Measurements from ENCODE around the gene TRABD2B. TPM values are rescaled to one million over a fixed set of nuclear protein-coding genes. Genes with fewer than 3 reads are reported as not detected.

TRABD2B gene
- total and polyA plus RNA-seq, 2 donors (not counting 3 experiments of a cell fraction or from before 2014, with no cell fraction given) = not detected

DNA sequence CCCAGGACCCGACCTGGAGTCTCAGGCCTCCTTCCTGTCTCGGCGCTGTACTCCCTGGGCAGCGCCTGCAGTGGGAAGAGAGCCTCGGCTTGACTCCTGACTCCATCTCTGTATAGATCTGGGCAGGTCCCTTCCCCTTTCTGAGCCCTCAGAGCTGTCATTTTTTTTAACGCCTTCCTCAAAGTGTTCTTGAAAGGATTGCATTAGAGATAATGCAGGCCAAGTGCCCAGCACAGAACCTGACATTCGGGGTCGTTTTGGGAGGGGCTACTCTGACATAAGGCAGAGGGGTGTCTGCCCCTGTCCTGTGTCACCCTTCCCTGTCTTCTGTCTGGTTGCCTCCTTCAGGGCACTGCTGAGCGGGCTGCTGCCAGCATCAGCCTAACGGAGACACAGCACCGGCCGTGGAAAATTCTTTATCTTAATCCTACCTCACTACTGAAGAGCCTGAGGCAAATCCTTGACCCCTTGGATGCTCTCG, 271.6 kb downstream of the TRABD2B start:
- Histone ChIP-seq H2AFZ (ENCODE audit: low read depth, low read length) (no peak overlapping the region), H3K4me1 (ENCODE audit: control insufficient read depth, extremely low read depth, insufficient read depth, low read length) (no peaks in the 10 kb centered on the region), H3K79me2 (ENCODE audit: control insufficient read depth, insufficient read depth, low read length) (no peaks in the 10 kb centered on the region), H3K9me1 (replicated peaks; ENCODE audit: control insufficient read depth, extremely low read depth, insufficient read depth, low read length) (no peaks in the 10 kb centered on the region), H3K4me3 (replicated peaks in 1 of 3; ENCODE audit: insufficient read depth in 1 of 3, low read depth in 1 of 3, low read length in 3 of 3) (no peak overlapping the region), H3K9me3 (replicated peaks; ENCODE audit: control insufficient read depth, insufficient read depth, low read length) (no peaks in the 10 kb centered on the region), H3K36me3 (ENCODE audit: control insufficient read depth in 2 of 2, extremely low read depth in 1 of 2, insufficient read depth in 2 of 2, low read length in 2 of 2) (no peaks in the 10 kb centered on the region), H3K9ac (replicated peaks; ENCODE audit: extremely low read depth, insufficient read depth, low read length) (no peak overlapping the region), H4K20me1 (replicated peaks; ENCODE audit: control insufficient read depth, extremely low read depth, insufficient read depth, low read length) (no peaks in the 10 kb centered on the region), H3K27ac (ENCODE audit: insufficient read depth, low read depth, low read length) (no peak overlapping the region), H3K4me2 (ENCODE audit: insufficient read depth, low read length) (no peak overlapping the region), H3K27me3 (ENCODE audit: control insufficient read depth in 2 of 2, insufficient read depth in 2 of 2, low read length in 2 of 2) (peaks cover 34 to 36% of the 10 kb centered on the region in 2 experiments)
- POLR2A ChIA-PET = interaction anchor here (0.8 to 1.0 kb wide), 2 partner anchors 290 to 293 kb away, joined by 3 read pairs; no protein-coding TSS in a partner anchor
- FAIRE-seq (no peak), DNase-seq (ENCODE audit: low read depth, low spot score) (no peak)
- CTCF ChIA-PET = interaction anchor here (0.6 to 12.3 kb wide), 99 partner anchors 9 to 550 kb away, joined by 3 to 691 read pairs (median 4); partner anchors contain the start of genes CMPK1 and FOXD2
- dilution Hi-C loops (cut with MboI; ENCODE audit: extremely low pct_ligation_motif_present, low sequenced_read_pairs) = no loop called here
- TF ChIP-seq POLR2AphosphoS5 (IDR thresholded peaks at IDR 0.05; ENCODE audit: insufficient read depth, low read depth, low read length) = no peak
- no peak for TF ChIP-seq EZH2 (IDR thresholded peaks at IDR 0.05; ENCODE audit: borderline replicate concordance, low read depth, low read length, severe bottlenecking)
- TF ChIP-seq, protein P1, sequence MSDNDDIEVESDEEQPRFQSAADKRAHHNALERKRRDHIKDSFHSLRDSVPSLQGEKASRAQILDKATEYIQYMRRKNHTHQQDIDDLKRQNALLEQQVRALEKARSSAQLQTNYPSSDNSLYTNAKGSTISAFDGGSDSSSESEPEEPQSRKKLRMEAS (IDR thresholded peaks at IDR 0.05; ENCODE audit: insufficient read depth, insufficient read length) = no peak
- TF ChIP-seq MYC (IDR thresholded peaks at IDR 0.05; ENCODE audit: low read depth, low read length) = no peak
- TF ChIP-seq POLR2A (IDR thresholded peaks at IDR 0.05; ENCODE audit: low read depth, low read length) = no peak
- TF ChIP-seq JUN (IDR thresholded peaks at IDR 0.05; ENCODE audit: borderline replicate concordance, insufficient read depth, insufficient read length, low read depth) = no peak
- TF ChIP-seq GATA2 (IDR thresholded peaks at IDR 0.05; ENCODE audit: insufficient read depth, insufficient read length, low read depth, low read length) = no peak
- no peak for TF ChIP-seq FOS (IDR thresholded peaks at IDR 0.05; ENCODE audit: borderline replicate concordance, insufficient read depth, low read length)
- TF ChIP-seq CTCF (IDR thresholded peaks at IDR 0.05; ENCODE audit: extremely low read depth in 1 of 2, insufficient read depth in 1 of 2, low read depth in 1 of 2, low read length in 2 of 2) = no peak
- BruUV-seq (replicated peaks) = no TSS peak
- intact Hi-C loops (cut with micrococcal nuclease) = no loop called here
